CD14-positive monocyte (primary cell): ENCODE results near the gene PKNOX2. TPM values are rescaled to one million over a fixed set of nuclear protein-coding genes. Genes with fewer than 3 reads are reported as not detected.

Experiments used
- DNase-seq, 3 donors: peaks; one replicate each; pipeline ENCODE4 v3.0.0-alpha.2; 2011 to 2022
- H2AFZ ChIP-seq: 2 replicates; pipeline ENCODE4 v1.6.0; 2012; ENCODE audit warnings: mild to moderate bottlenecking, low read depth, low read length, inconsistent platforms; ENCODE audit not compliant: insufficient read depth, poor library complexity, severe bottlenecking
- H3K27ac ChIP-seq, 2 donors: 1 replicate in 1 of 2; 2 replicates in 1 of 2; pipeline ENCODE4 v1.5.1; 2012 to 2013; ENCODE audit warnings: low read length in 2 of 2, control low read depth in 1 of 2, inconsistent platforms in 1 of 2, low read depth in 1 of 2, mild to moderate bottlenecking in 1 of 2
- H3K27me3 ChIP-seq, 2 donors: one replicate each; pipeline versions ENCODE4 v1.6.0 to v1.6.1; 2011 to 2013; ENCODE audit warnings: low read length in 2 of 2; ENCODE audit not compliant: control insufficient read depth in 2 of 2, insufficient read depth in 2 of 2
- H3K36me3 ChIP-seq, 2 donors: replicated peaks in 1 of 2; 1 replicate in 1 of 2; 2 replicates in 1 of 2; pipeline versions ENCODE4 v1.5.1 to v1.6.1; 2012 to 2013; ENCODE audit warnings: low read length in 2 of 2, control low read depth in 1 of 2, inconsistent platforms in 1 of 2, mild to moderate bottlenecking in 1 of 2; ENCODE audit not compliant: insufficient read depth in 2 of 2, control insufficient read depth in 1 of 2
- H3K4me1 ChIP-seq, 2 donors: 1 replicate in 1 of 2; 2 replicates in 1 of 2; pipeline versions ENCODE4 v1.5.1 to v1.6.1; 2012 to 2013; ENCODE audit warnings: low read length in 2 of 2, control low read depth in 1 of 2, inconsistent platforms in 1 of 2, mild to moderate bottlenecking in 1 of 2, moderate library complexity in 1 of 2; ENCODE audit not compliant: insufficient read depth in 2 of 2, control insufficient read depth in 1 of 2
- H3K4me2 ChIP-seq: replicated peaks from 2 replicates; pipeline ENCODE3; 2012; ENCODE audit warnings: low read length, moderate library complexity, mild to moderate bottlenecking; ENCODE audit not compliant: poor library complexity, severe bottlenecking; ENCODE audit errors: extremely low read depth
- H3K4me3 ChIP-seq, 3 experiments: fragments of 200-600 bp in 1 of 3; sonication (generic) in 1 of 3; replicated peaks in 1 of 3; 1 replicate in 2 of 3; 2 replicates in 1 of 3; pipeline ENCODE4 v1.5.1; 2011 to 2013; ENCODE audit warnings: low read length in 3 of 3, mild to moderate bottlenecking in 3 of 3, control low read depth in 2 of 3, low read depth in 2 of 3, inconsistent platforms in 1 of 3, moderate library complexity in 1 of 3
- H3K79me2 ChIP-seq: 2 replicates; pipeline ENCODE4 v1.6.0; 2012; ENCODE audit warnings: mild to moderate bottlenecking, control low read depth, inconsistent platforms, low read length, moderate library complexity; ENCODE audit not compliant: insufficient read depth
- H3K9ac ChIP-seq: 2 replicates; pipeline ENCODE4 v1.6.0; 2017; ENCODE audit warnings: low read length, mild to moderate bottlenecking; ENCODE audit not compliant: insufficient read depth, poor library complexity, severe bottlenecking
- H3K9me3 ChIP-seq, 2 donors: replicated peaks in 1 of 2; 1 replicate in 1 of 2; 2 replicates in 1 of 2; pipeline versions ENCODE4 v1.5.1 to v1.6.1; 2012 to 2013; ENCODE audit warnings: low read length in 2 of 2, control low read depth in 1 of 2; ENCODE audit not compliant: control insufficient read depth in 1 of 2, insufficient read depth in 1 of 2
- H4K20me1 ChIP-seq: 2 replicates; pipeline ENCODE4 v1.6.0; 2012; ENCODE audit warnings: mild to moderate bottlenecking, low read length, control low read depth, moderate library complexity; ENCODE audit not compliant: insufficient read depth
- H3K27ac Mint-ChIP-seq, 7 donors: one replicate each; pipeline ENCODE4 v1.8.0; 2020; ENCODE audit warnings: mild to moderate bottlenecking in 7 of 7, mixed read lengths in 7 of 7, moderate library complexity in 6 of 7, inconsistent platforms in 2 of 7
- H3K27me3 Mint-ChIP-seq, 3 donors: one replicate each; pipeline ENCODE4 v1.8.0; 2021 to 2022; ENCODE audit warnings: low read depth in 3 of 3, mild to moderate bottlenecking in 3 of 3, mixed read lengths in 3 of 3, moderate library complexity in 3 of 3, inconsistent platforms in 1 of 3
- H3K36me3 Mint-ChIP-seq, 2 donors: one replicate each; pipeline ENCODE4 v1.8.0; 2020; ENCODE audit warnings: mixed read lengths in 2 of 2, inconsistent platforms in 1 of 2, mild to moderate bottlenecking in 1 of 2
- H3K4me1 Mint-ChIP-seq: one replicate; pipeline ENCODE4 v1.8.0; 2020; ENCODE audit warnings: mild to moderate bottlenecking, mixed read lengths
- H3K4me3 Mint-ChIP-seq, 2 donors: one replicate each; pipeline ENCODE4 v1.8.0; 2020; ENCODE audit warnings: mild to moderate bottlenecking in 2 of 2, mixed read lengths in 2 of 2, moderate library complexity in 1 of 2
- H3K9me3 Mint-ChIP-seq, 7 donors: one replicate each; pipeline ENCODE4 v1.8.0; 2020 to 2022; ENCODE audit warnings: mixed read lengths in 7 of 7, mild to moderate bottlenecking in 6 of 7, moderate library complexity in 6 of 7, inconsistent platforms in 2 of 7
- WGBS: methylation state at CpG from one replicate; pipeline ENCODE4 v1.1.5; 2013; ENCODE audit warnings: missing lambda C conversion rate; ENCODE audit not compliant: insufficient coverage; 5-methylcytosine and 5-hydroxymethylcytosine counted together
- intact Hi-C, 2 donors: fragments of 100-400 bp; cut with micrococcal nuclease; formaldehyde crosslinking; loops; one replicate each; pipeline versions ENCODE4 v1.15.0 to v1.15.1; 2023
- polyA plus RNA-seq, 3 donors: library from polyadenylated mRNA; depleted of rRNA in 1 of 3; unstranded in 2 of 3; stranded (reverse) in 1 of 3; fragments of 300-500 nt in 2 of 3; fragments of >200 nt in 1 of 3; fragmentation: Illumina TruSeq in 2 of 3; gene quantifications; 1 replicate in 2 of 3; 2 replicates in 1 of 3; pipeline ENCODE4 v1.2.3, GENCODE V29; 2012 to 2021
- TF ChIP-seq, protein P1 (sequence below): fragments of 200-600 bp; IDR thresholded peaks from one replicate; pipeline ENCODE4 v1.8.0; 2022; ENCODE audit warnings: antibody characterized with exemption, mild to moderate bottlenecking

The PKNOX2 gene
- polyA plus RNA-seq, 3 donors = not detected

DNA sequence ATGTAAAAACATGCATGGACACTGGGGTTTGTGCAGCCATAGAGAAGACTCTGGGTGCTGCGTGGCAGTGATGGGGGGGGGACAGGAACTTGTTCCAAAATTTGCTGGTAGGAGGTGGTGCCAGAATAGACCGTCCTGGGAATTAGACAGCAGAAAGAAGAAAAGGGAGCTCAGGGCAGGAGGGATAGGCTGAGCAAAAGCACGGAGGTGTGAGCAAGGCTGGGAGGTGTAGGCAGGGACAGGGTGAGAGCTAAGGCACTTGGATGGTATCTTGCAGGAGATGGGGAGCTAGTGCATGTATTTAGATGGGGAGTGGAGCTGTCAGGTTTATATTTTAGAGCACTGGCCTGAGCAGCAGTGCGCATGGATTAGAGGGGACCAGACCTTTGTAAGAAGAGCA lies 53.8 kb downstream of the PKNOX2 start:
- H2AFZ ChIP-seq = no peak overlapping the region
- TF ChIP-seq, protein P1, sequence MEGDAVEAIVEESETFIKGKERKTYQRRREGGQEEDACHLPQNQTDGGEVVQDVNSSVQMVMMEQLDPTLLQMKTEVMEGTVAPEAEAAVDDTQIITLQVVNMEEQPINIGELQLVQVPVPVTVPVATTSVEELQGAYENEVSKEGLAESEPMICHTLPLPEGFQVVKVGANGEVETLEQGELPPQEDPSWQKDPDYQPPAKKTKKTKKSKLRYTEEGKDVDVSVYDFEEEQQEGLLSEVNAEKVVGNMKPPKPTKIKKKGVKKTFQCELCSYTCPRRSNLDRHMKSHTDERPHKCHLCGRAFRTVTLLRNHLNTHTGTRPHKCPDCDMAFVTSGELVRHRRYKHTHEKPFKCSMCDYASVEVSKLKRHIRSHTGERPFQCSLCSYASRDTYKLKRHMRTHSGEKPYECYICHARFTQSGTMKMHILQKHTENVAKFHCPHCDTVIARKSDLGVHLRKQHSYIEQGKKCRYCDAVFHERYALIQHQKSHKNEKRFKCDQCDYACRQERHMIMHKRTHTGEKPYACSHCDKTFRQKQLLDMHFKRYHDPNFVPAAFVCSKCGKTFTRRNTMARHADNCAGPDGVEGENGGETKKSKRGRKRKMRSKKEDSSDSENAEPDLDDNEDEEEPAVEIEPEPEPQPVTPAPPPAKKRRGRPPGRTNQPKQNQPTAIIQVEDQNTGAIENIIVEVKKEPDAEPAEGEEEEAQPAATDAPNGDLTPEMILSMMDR = no peak
- H4K20me1 ChIP-seq = no peaks in the 10 kb centered on the region
- H3K27ac Mint-ChIP-seq = no peak overlapping the region
- no peak for DNase-seq
- no peak overlapping the region for H3K9ac ChIP-seq
- no peaks in the 10 kb centered on the region for H3K36me3 Mint-ChIP-seq
- H3K4me3 ChIP-seq = no peak overlapping the region
- H3K4me2 ChIP-seq = no peak overlapping the region
- H3K27me3 ChIP-seq = peaks cover 0 to 2% of the 10 kb centered on the region in 2 donors
- no peak overlapping the region for H3K4me3 Mint-ChIP-seq
- H3K4me1 ChIP-seq = no peaks in the 10 kb centered on the region
- 78% methylated on average over 3 of the region's 4 CpGs for WGBS
- H3K27ac ChIP-seq = no peak overlapping the region
- no peaks in the 10 kb centered on the region for H3K4me1 Mint-ChIP-seq
- no peaks in the 10 kb centered on the region for H3K9me3 ChIP-seq
- no peaks in the 10 kb centered on the region for H3K79me2 ChIP-seq
- intact Hi-C loops = no loop called here
- no peaks in the 10 kb centered on the region for H3K36me3 ChIP-seq
- no peaks in the 10 kb centered on the region for H3K9me3 Mint-ChIP-seq
- H3K27me3 Mint-ChIP-seq = peaks cover 2 to 18% (median 16%) of the 10 kb centered on the region in 3 donors

DNA sequence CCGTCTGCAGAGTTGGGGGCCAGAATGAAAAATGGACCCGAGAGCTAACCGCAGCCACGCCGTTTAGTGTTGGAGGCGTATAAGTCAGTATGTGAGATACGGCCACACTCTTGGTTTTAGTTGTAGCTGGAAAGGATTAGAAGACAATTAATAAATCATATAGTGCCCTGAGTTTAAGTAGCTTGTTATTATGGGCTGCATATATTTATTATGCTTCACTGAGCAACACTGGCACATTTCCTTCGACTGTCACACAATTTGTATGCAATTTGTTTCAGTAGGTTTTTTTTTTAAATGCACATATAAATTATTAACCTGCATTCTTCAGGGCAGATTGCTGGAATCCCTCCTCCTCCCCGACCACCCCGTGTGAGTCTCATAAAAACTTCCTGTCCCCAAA lies 56.9 kb downstream of the PKNOX2 start:
- intact Hi-C loops = no loop called here
- H3K9ac ChIP-seq = no peak overlapping the region
- 78% methylated on average over 8 of the region's 10 CpGs for WGBS

More for the DNA sequence above, 56.9 kb downstream of the PKNOX2 start:
- Histone ChIP-seq H4K20me1 (no peaks in the 10 kb centered on the region), H3K4me1 (no peaks in the 10 kb centered on the region), H3K79me2 (no peaks in the 10 kb centered on the region), H3K4me3 (no peak overlapping the region), H2AFZ (no peak overlapping the region), H3K27me3 (peaks cover 0 to 2% of the 10 kb centered on the region in 2 donors), H3K9me3 (no peaks in the 10 kb centered on the region), H3K4me2 (no peak overlapping the region), H3K36me3 (no peaks in the 10 kb centered on the region), H3K27ac (no peak overlapping the region)
- Mint-ChIP-seq H3K36me3 (no peaks in the 10 kb centered on the region), H3K4me3 (peak overlapping the region in 1 of 2 donors; percentile 18), H3K27ac (no peak overlapping the region), H3K9me3 (no peaks in the 10 kb centered on the region), H3K4me1 (no peaks in the 10 kb centered on the region), H3K27me3 (peaks cover 2 to 14% (median 13%) of the 10 kb centered on the region in 3 donors)
- no peak for DNase-seq
- TF ChIP-seq, protein P1 = no peak
